Neutrophil (primary cell): ENCODE data around the gene NR6A1.

Experiments used
- H3K27ac ChIP-seq: fragments of 200-600 bp; sonication (generic); 2 replicates; pipeline ENCODE4 v1.5.1; 2016; ENCODE audit warnings: mild to moderate bottlenecking, moderate library complexity
- H3K27me3 ChIP-seq: fragments of 200-600 bp; sonication (generic); 2 replicates; pipeline ENCODE4 v1.6.0; 2016; ENCODE audit warnings: mild to moderate bottlenecking
- H3K36me3 ChIP-seq: fragments of 200-600 bp; sonication (generic); 2 replicates; pipeline ENCODE4 v1.5.1; 2017
- H3K4me1 ChIP-seq, 2 experiments: fragments of 200-600 bp in 1 of 2; sonication (generic) in 1 of 2; 1 replicate in 1 of 2; 2 replicates in 1 of 2; pipeline versions ENCODE4 v1.5.1 to v1.6.1; 2013 to 2016; ENCODE audit warnings: low read depth in 1 of 2, low read length in 1 of 2, mild to moderate bottlenecking in 1 of 2, moderate library complexity in 1 of 2; ENCODE audit not compliant: control insufficient read depth in 1 of 2, insufficient read depth in 1 of 2
- H3K4me3 ChIP-seq, 2 experiments: fragments of 200-600 bp in 1 of 2; sonication (generic) in 1 of 2; 1 replicate in 1 of 2; 2 replicates in 1 of 2; pipeline ENCODE4 v1.5.1; 2013 to 2016; ENCODE audit warnings: low read depth in 1 of 2, low read length in 1 of 2, mild to moderate bottlenecking in 1 of 2, moderate library complexity in 1 of 2
- H3K9me3 ChIP-seq: fragments of 200-600 bp; sonication (generic); 2 replicates; pipeline ENCODE4 v1.5.1; 2016
- CTCF ChIP-seq: fragments of 200-600 bp; sonication (generic); IDR thresholded peaks from 2 replicates; pipeline ENCODE4 v1.5.1; 2016; ENCODE audit warnings: antibody characterized with exemption

The NR6A1 gene

GRCh38 chr9:124475868-124476690, 295.0 kb downstream of the NR6A1 start:
- Histone ChIP-seq H3K27ac (no peak overlapping the region), H3K4me1 (peaks cover 35 to 36% of the 10 kb centered on the region in 2 experiments), H3K27me3 (peaks cover 45% of the 10 kb centered on the region), H3K4me3 (no peak overlapping the region), H3K9me3 (no peaks in the 10 kb centered on the region), H3K36me3 (no peaks in the 10 kb centered on the region)
- TF ChIP-seq CTCF, result no peak

- no peak overlapping the region for H3K27ac ChIP-seq
- peaks cover 37% of the 10 kb centered on the region for H3K27me3 ChIP-seq
- no peaks in the 10 kb centered on the region for H3K36me3 ChIP-seq
- no peak overlapping the region for H3K4me3 ChIP-seq
- TF ChIP-seq CTCF, result no peak
- H3K4me1 ChIP-seq, result peaks cover 30 to 36% of the 10 kb centered on the region in 2 experiments
- no peaks in the 10 kb centered on the region for H3K9me3 ChIP-seq
These were observed 295.8 kb downstream of the NR6A1 start for GRCh38 chr9:124475158-124475867.

GRCh38 chr9:124474151-124474550, 297.0 kb downstream of the NR6A1 start:
- H3K27ac ChIP-seq, result no peak overlapping the region
- TF ChIP-seq CTCF, result no peak
- no peak overlapping the region for H3K4me3 ChIP-seq
- H3K4me1 ChIP-seq, result peaks cover 30 to 36% of the 10 kb centered on the region in 2 experiments
- H3K27me3 ChIP-seq, result peaks cover 26% of the 10 kb centered on the region
- no peaks in the 10 kb centered on the region for H3K9me3 ChIP-seq
- no peaks in the 10 kb centered on the region for H3K36me3 ChIP-seq

GRCh38 chr9:124473310-124473709, 297.8 kb downstream of the NR6A1 start:
- no peak for TF ChIP-seq CTCF
- Histone ChIP-seq H3K27ac (no peak overlapping the region), H3K27me3 (peaks cover 17% of the 10 kb centered on the region), H3K4me1 (peaks cover 30 to 36% of the 10 kb centered on the region in 2 experiments), H3K4me3 (no peak overlapping the region), H3K9me3 (no peaks in the 10 kb centered on the region), H3K36me3 (no peaks in the 10 kb centered on the region)

GRCh38 chr9:124472770-124473169, 298.3 kb downstream of the NR6A1 start:
- no peak overlapping the region for H3K27ac ChIP-seq
- no peaks in the 10 kb centered on the region for H3K9me3 ChIP-seq
- H3K27me3 ChIP-seq, result peaks cover 12% of the 10 kb centered on the region
- H3K36me3 ChIP-seq, result no peaks in the 10 kb centered on the region
- peaks cover 27 to 33% of the 10 kb centered on the region in 2 experiments for H3K4me1 ChIP-seq
- no peak for TF ChIP-seq CTCF
- H3K4me3 ChIP-seq, result no peak overlapping the region
